Endothelial cell of umbilical vein (primary cell): Measurements from ENCODE around the gene CCDC102B. TPM values are rescaled to one million over a fixed set of nuclear protein-coding genes. Genes with fewer than 3 reads are reported as not detected.
"Not testable (repeated sequence)": the region's sequence is repeated elsewhere in the genome, so short reads cannot be mapped to it uniquely, and the experiment has no call there.

Experiments
- BruUV-seq: library from RNA; stranded (reverse); fragments of 400-500 nt; replicated peaks from 2 replicates; lab custom pipeline; 2021; lab: Mats Ljungman, UMichigan
- CTCF ChIA-PET: fragments of 300-600, 350-600 bp; sonication (Branson Sonifier 250); formaldehyde crosslinking; loops from one replicate; lab custom pipeline; 2021; ENCODE audit warnings: antibody characterized with exemption, inconsistent platforms; lab: Charles Lee
- POLR2A ChIA-PET: fragments of 300-600, 350-600 bp; sonication (Branson Sonifier 250); formaldehyde crosslinking; loops from one replicate; lab custom pipeline; 2021; ENCODE audit warnings: antibody characterized with exemption, inconsistent platforms; lab: Charles Lee
- DNase-seq: peaks from one replicate; pipeline ENCODE4 v3.0.0-alpha.2; 2011; ENCODE audit warnings: low read depth, low spot score
- FAIRE-seq: peaks from 2 replicates; lab custom pipeline; 2011; peaks lifted over from hg19 to GRCh38; lab: Jason Lieb, UNC
- H2AFZ ChIP-seq: 2 replicates; pipeline ENCODE4 v1.6.0; 2012; ENCODE audit warnings: low read depth, low read length, control low read depth, inconsistent platforms
- H3K27ac ChIP-seq: 2 replicates; pipeline ENCODE4 v1.5.1; 2011; ENCODE audit warnings: low read depth, mild to moderate bottlenecking, control low read depth, low read length, moderate library complexity; ENCODE audit not compliant: insufficient read depth
- H3K27me3 ChIP-seq, 2 experiments: 2 replicates each; pipeline versions ENCODE4 v1.6.0 to v1.6.1; 2011; ENCODE audit warnings: low read length in 2 of 2, mixed read lengths in 1 of 2; ENCODE audit not compliant: control insufficient read depth in 2 of 2, insufficient read depth in 2 of 2
- H3K36me3 ChIP-seq, 2 experiments: 2 replicates in 1 of 2; 3 replicates in 1 of 2; pipeline ENCODE4 v1.5.1; 2011; ENCODE audit warnings: low read length in 2 of 2, mild to moderate bottlenecking in 1 of 2, moderate library complexity in 1 of 2; ENCODE audit not compliant: control insufficient read depth in 2 of 2, insufficient read depth in 2 of 2; ENCODE audit errors: extremely low read depth in 1 of 2
- H3K4me1 ChIP-seq: 3 replicates; pipeline ENCODE4 v1.5.1; 2011; ENCODE audit warnings: mild to moderate bottlenecking, low read length; ENCODE audit not compliant: control insufficient read depth, insufficient read depth; ENCODE audit errors: extremely low read depth
- H3K4me2 ChIP-seq: 2 replicates; pipeline ENCODE4 v1.6.1; 2011; ENCODE audit warnings: low read length, control low read depth, mixed read lengths; ENCODE audit not compliant: insufficient read depth
- H3K4me3 ChIP-seq, 3 experiments: fragments of 200-600 bp in 1 of 3; sonication (generic), shearing (Covaris generic) in 1 of 3; replicated peaks in 1 of 3; 2 replicates each; pipeline ENCODE4 v1.5.1; 2011 to 2016; ENCODE audit warnings: control low read depth in 3 of 3, low read length in 3 of 3, mild to moderate bottlenecking in 2 of 3, inconsistent platforms in 1 of 3, low read depth in 1 of 3, moderate library complexity in 1 of 3; ENCODE audit not compliant: insufficient read depth in 1 of 3
- H3K79me2 ChIP-seq: 2 replicates; pipeline ENCODE4 v1.6.0; 2012; ENCODE audit warnings: low read length, inconsistent platforms; ENCODE audit not compliant: control insufficient read depth, insufficient read depth
- H3K9ac ChIP-seq: replicated peaks from 2 replicates; pipeline ENCODE3; 2011; ENCODE audit warnings: low read length, control low read depth; ENCODE audit not compliant: insufficient read depth; ENCODE audit errors: extremely low read depth
- H3K9me1 ChIP-seq: replicated peaks from 3 replicates; pipeline ENCODE4 v1.6.0; 2011; ENCODE audit warnings: mild to moderate bottlenecking, low read length; ENCODE audit not compliant: control insufficient read depth, insufficient read depth; ENCODE audit errors: extremely low read depth
- H3K9me3 ChIP-seq: replicated peaks from 2 replicates; pipeline ENCODE4 v1.5.1; 2012; ENCODE audit warnings: low read length, inconsistent platforms; ENCODE audit not compliant: control insufficient read depth, insufficient read depth
- H4K20me1 ChIP-seq: replicated peaks from 2 replicates; pipeline ENCODE3; 2011; ENCODE audit warnings: mild to moderate bottlenecking, low read length; ENCODE audit not compliant: control insufficient read depth, insufficient read depth; ENCODE audit errors: extremely low read depth
- EZH2 ChIP-seq: IDR thresholded peaks from 2 replicates; pipeline ENCODE4 v1.6.1; 2012; ENCODE audit warnings: borderline replicate concordance, low read depth, mild to moderate bottlenecking, moderate library complexity, low read length, inconsistent platforms; ENCODE audit not compliant: severe bottlenecking
- FOS ChIP-seq: IDR thresholded peaks from 2 replicates; pipeline ENCODE4 v1.6.1; 2011; ENCODE audit warnings: mild to moderate bottlenecking, low read length, moderate library complexity, borderline replicate concordance; ENCODE audit not compliant: insufficient read depth
- GATA2 ChIP-seq: IDR thresholded peaks from 2 replicates; pipeline ENCODE4 v1.7.0; 2011; ENCODE audit warnings: low read depth, mild to moderate bottlenecking, moderate library complexity, mixed read lengths, low read length; ENCODE audit not compliant: insufficient read length, insufficient read depth
- JUN ChIP-seq: IDR thresholded peaks from 2 replicates; pipeline ENCODE4 v1.6.1; 2011; ENCODE audit warnings: borderline replicate concordance, low read depth; ENCODE audit not compliant: insufficient read length, insufficient read depth
- MYC ChIP-seq: IDR thresholded peaks from one replicate; pipeline ENCODE4 v1.6.1; 2011; ENCODE audit warnings: mild to moderate bottlenecking, low read depth, low read length
- POLR2A ChIP-seq: IDR thresholded peaks from 2 replicates; pipeline ENCODE4 v1.6.1; 2012; ENCODE audit warnings: low read depth, mild to moderate bottlenecking, control low read depth, low read length
- POLR2AphosphoS5 ChIP-seq: IDR thresholded peaks from 2 replicates; pipeline ENCODE4 v1.6.1; 2012; ENCODE audit warnings: low read depth, mild to moderate bottlenecking, control low read depth, low read length, moderate library complexity; ENCODE audit not compliant: insufficient read depth
- dilution Hi-C: fragments of 300-500 bp; cut with MboI; formaldehyde crosslinking; loops from one replicate; pipeline ENCODE4 v1.15.0; 2019; ENCODE audit warnings: low sequenced_read_pairs; ENCODE audit not compliant: extremely low pct_ligation_motif_present
- intact Hi-C: fragments of 100-400 bp; cut with micrococcal nuclease; formaldehyde crosslinking; loops from one replicate; pipeline ENCODE4 v1.10.0; 2022
- polyA plus RNA-seq, 4 experiments: library from polyadenylated mRNA; depleted of rRNA in 3 of 4; stranded (reverse) in 3 of 4; unstranded in 1 of 4; fragments of >200 nt; gene quantifications; 2 replicates each; pipeline versions ENCODE4 v1.2.1 to v1.2.3, GENCODE V29; 2011 to 2012; ENCODE audit warnings: missing spikeins in 1 of 4
- total RNA-seq: library from RNA; stranded (reverse); gene quantifications from 2 replicates; pipeline ENCODE4 v1.2.3, GENCODE V29; 2021
- TF ChIP-seq, protein P1 (sequence below): IDR thresholded peaks from 2 replicates; pipeline ENCODE4 v1.6.1; 2011; ENCODE audit not compliant: insufficient read depth, insufficient read length
- TF ChIP-seq, protein P2 (sequence below), 2 donors: IDR thresholded peaks; 1 replicate in 1 of 2; 2 replicates in 1 of 2; pipeline ENCODE4 v1.5.1; 2011; ENCODE audit warnings: low read length in 2 of 2, mild to moderate bottlenecking in 2 of 2, moderate library complexity in 2 of 2, control low read depth in 1 of 2, inconsistent platforms in 1 of 2, low read depth in 1 of 2; ENCODE audit not compliant: insufficient read depth in 1 of 2; ENCODE audit errors: extremely low read depth in 1 of 2

Gene CCDC102B
- total and polyA plus RNA-seq, 2 donors (not counting 3 experiments of a cell fraction or from before 2014, with no cell fraction given) = 0.21 to 0.62 TPM

DNA sequence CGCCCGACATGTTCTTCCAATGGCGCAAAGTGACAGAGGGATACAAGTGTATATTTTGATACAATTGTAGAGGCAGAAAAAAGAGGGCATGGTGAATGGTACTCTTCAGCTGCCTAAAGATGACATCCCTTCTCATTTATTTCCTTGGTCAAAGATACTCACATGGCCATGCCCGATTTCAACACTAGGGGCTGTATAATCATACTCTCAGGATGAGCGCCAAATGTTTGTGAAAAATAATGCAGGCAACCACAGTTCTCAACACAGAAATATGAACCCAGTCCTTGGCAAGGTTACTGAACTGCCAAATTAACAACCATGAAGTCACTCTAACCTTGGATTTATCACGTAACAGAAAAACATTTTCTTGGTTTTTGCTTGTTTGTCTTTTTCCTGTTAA, 204.4 kb downstream of the CCDC102B start:
- intact Hi-C loops = no loop called here

DNA sequence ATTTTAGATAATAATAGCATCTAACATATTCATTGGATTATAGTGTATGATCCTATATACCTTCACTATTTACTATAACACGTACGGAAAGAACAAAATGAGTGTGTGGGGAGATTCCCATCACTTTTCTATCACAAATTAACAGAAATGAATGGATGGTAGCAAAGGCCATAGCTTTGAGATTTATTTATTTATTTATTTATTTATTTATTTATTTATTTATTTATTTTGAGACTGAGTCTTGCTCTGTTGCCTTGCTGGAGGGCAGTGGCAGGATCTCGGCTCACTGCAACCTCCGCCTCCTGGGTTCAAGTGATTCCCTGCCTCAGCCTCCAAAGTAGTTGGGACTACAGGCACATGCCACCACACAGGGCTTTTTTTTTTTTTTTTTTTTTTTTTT, 208.3 kb downstream of the CCDC102B start:
- H3K27me3 ChIP-seq, H3K27ac ChIP-seq, H3K9me3 ChIP-seq, H3K4me2 ChIP-seq, H3K9me1 ChIP-seq, dilution Hi-C loops, FAIRE-seq, intact Hi-C loops, H3K79me2 ChIP-seq, H3K9ac ChIP-seq, DNase-seq, H4K20me1 ChIP-seq, H3K4me3 ChIP-seq, H3K4me1 ChIP-seq, POLR2A ChIA-PET, H3K36me3 ChIP-seq, BruUV-seq, CTCF ChIA-PET, H2AFZ ChIP-seq: not testable (repeated sequence)

More for the DNA sequence above, 204.4 kb downstream of the CCDC102B start:
- H3K9me1 ChIP-seq = no peaks in the 10 kb centered on the region
- TF ChIP-seq POLR2AphosphoS5 (no peak), MYC (no peak), GATA2 (no peak), JUN (no peak), EZH2 (no peak), POLR2A (no peak), FOS (no peak)
- TF ChIP-seq, protein P1, sequence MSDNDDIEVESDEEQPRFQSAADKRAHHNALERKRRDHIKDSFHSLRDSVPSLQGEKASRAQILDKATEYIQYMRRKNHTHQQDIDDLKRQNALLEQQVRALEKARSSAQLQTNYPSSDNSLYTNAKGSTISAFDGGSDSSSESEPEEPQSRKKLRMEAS = no peak
- TF ChIP-seq, protein P2, sequence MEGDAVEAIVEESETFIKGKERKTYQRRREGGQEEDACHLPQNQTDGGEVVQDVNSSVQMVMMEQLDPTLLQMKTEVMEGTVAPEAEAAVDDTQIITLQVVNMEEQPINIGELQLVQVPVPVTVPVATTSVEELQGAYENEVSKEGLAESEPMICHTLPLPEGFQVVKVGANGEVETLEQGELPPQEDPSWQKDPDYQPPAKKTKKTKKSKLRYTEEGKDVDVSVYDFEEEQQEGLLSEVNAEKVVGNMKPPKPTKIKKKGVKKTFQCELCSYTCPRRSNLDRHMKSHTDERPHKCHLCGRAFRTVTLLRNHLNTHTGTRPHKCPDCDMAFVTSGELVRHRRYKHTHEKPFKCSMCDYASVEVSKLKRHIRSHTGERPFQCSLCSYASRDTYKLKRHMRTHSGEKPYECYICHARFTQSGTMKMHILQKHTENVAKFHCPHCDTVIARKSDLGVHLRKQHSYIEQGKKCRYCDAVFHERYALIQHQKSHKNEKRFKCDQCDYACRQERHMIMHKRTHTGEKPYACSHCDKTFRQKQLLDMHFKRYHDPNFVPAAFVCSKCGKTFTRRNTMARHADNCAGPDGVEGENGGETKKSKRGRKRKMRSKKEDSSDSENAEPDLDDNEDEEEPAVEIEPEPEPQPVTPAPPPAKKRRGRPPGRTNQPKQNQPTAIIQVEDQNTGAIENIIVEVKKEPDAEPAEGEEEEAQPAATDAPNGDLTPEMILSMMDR (IDR thresholded peaks at IDR 0.05; ENCODE audit: extremely low read depth in 1 of 2, insufficient read depth in 1 of 2, low read depth in 1 of 2, low read length in 2 of 2) = no peak
- H2AFZ ChIP-seq = no peak overlapping the region
- dilution Hi-C loops = no loop called here
- POLR2A ChIA-PET = no interaction called here
- no peak overlapping the region for H3K9ac ChIP-seq
- DNase-seq (no peak), FAIRE-seq (no peak)
- no TSS peak for BruUV-seq
- no peaks in the 10 kb centered on the region for H3K79me2 ChIP-seq
- no peaks in the 10 kb centered on the region for H3K4me1 ChIP-seq
- H3K4me2 ChIP-seq = no peak overlapping the region
- H3K36me3 ChIP-seq = no peaks in the 10 kb centered on the region
- H3K4me3 ChIP-seq = no peak overlapping the region
- H4K20me1 ChIP-seq = no peaks in the 10 kb centered on the region
- no peaks in the 10 kb centered on the region for H3K27me3 ChIP-seq
- H3K27ac ChIP-seq = no peak overlapping the region
- H3K9me3 ChIP-seq = no peaks in the 10 kb centered on the region
- CTCF ChIA-PET = no interaction called here
